Measurements from ENCODE around the gene RNU11. TPM values are rescaled to one million over a fixed set of nuclear protein-coding genes. Genes with fewer than 3 reads are reported as not detected.
"Not testable (repeated sequence)": the region's sequence is repeated elsewhere in the genome, so short reads cannot be mapped to it uniquely, and the experiment has no call there.

RNU11 gene
- total RNA-seq, 2 experiments from 2014 or later, result not detected

GRCh38 chr1:28644494-28644893, 3.9 kb upstream of the RNU11 start:
- H3K27me3 Mint-ChIP-seq, result no peaks in the 10 kb centered on the region
- H3K36me3 Mint-ChIP-seq, result peaks cover 3% of the 10 kb centered on the region
- H3K9me3 Mint-ChIP-seq, result no peaks in the 10 kb centered on the region
- DNase-seq (no peak), ATAC-seq (ENCODE audit: low read depth) (no peak)
- POLR2A ChIA-PET, result interaction anchor here (0.6 to 4.6 kb wide), 9 partner anchors 18 to 872 kb away, joined by 3 to 85 read pairs (median 12); partner anchors contain the start of genes GMEB1, RCC1, SRSF4 and STX12
- peak overlapping the region; percentile 99 for H3K27ac Mint-ChIP-seq
- peaks cover 40% of the 10 kb centered on the region for H3K4me1 Mint-ChIP-seq
- peak overlapping the region; percentile 98 for H3K4me3 Mint-ChIP-seq

GRCh38 chr1:28645406-28645805, 3.0 kb upstream of the RNU11 start:
- not testable (repeated sequence) for H3K27me3 Mint-ChIP-seq, H3K4me3 Mint-ChIP-seq
- H3K4me1 Mint-ChIP-seq, result peaks cover 32% of the 10 kb centered on the region

GRCh38 chr1:28646040-28646439, 2.4 kb upstream of the RNU11 start:
- peak overlapping the region; percentile 55 for H3K27ac Mint-ChIP-seq
- H3K27me3 Mint-ChIP-seq, result no peaks in the 10 kb centered on the region
- no peak for DNase-seq
- H3K9me3 Mint-ChIP-seq, result no peaks in the 10 kb centered on the region
- no peak for ATAC-seq (ENCODE audit: low read depth)
- H3K4me3 Mint-ChIP-seq, result no peak overlapping the region
- peaks cover 1% of the 10 kb centered on the region for H3K36me3 Mint-ChIP-seq
- POLR2A ChIA-PET, result interaction anchor here (0.7 to 4.3 kb wide), 8 partner anchors 23 to 325 kb away, joined by 3 to 85 read pairs (median 4); partner anchors contain the start of genes GMEB1 and YTHDF2
- peaks cover 30% of the 10 kb centered on the region for H3K4me1 Mint-ChIP-seq

More at GRCh38 chr1:28645406-28645805, 3.0 kb upstream of the RNU11 start:
- not testable (repeated sequence) for H3K9me3 Mint-ChIP-seq; H3K36me3 Mint-ChIP-seq; DNase-seq; H3K27ac Mint-ChIP-seq; ATAC-seq (ENCODE audit: low read depth)
- POLR2A ChIA-PET, result interaction anchor here (0.7 to 4.3 kb wide), 6 partner anchors 23 to 140 kb away, joined by 3 to 85 read pairs (median 4); partner anchors contain the start of genes GMEB1 and YTHDF2

- peak; percentile 85 for DNase-seq
- peak overlapping the region; percentile 98 for H3K27ac Mint-ChIP-seq
These were observed 359 bp upstream of the RNU11 start for GRCh38 chr1:28648008-28648473.

GRCh38 chr1:28653063-28653462, 4.7 kb downstream of the RNU11 start:
- H3K27ac Mint-ChIP-seq, result not testable (repeated sequence)

More at GRCh38 chr1:28648008-28648473, 359 bp upstream of the RNU11 start:
- Mint-ChIP-seq H3K36me3 (no peaks in the 10 kb centered on the region), H3K4me1 (peaks cover 23% of the 10 kb centered on the region), H3K4me3 (peak overlapping the region; percentile 87), H3K9me3 (no peaks in the 10 kb centered on the region), H3K27me3 (no peaks in the 10 kb centered on the region)
- ATAC-seq (ENCODE audit: low read depth), result peak; percentile 77
- POLR2A ChIA-PET, result interaction anchor here (0.6 to 3.1 kb wide), 40 partner anchors 7 to 550 kb away, joined by 3 to 175 read pairs (median 5); partner anchors contain the start of genes ATP5IF1, EPB41, GMEB1 and RCC1

DNA sequence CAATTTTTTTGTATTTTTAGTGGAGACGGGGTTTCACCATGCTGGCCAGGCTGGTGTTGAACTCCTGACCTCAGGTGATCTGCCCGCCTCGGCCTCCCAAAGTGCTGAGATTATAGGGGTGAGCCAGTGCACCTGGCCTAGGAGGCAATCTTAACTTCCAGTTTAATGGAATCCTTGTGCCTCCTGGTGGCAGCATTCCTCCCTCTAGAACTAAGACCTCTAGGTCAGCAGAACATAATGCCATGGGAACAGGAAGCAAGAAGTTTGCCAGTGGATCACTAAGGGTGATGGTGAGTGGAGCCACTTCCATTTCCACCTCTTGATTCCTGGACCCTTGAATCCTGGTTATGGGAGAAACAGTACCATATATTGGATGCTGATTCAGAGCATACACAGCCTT, 5.5 kb downstream of the RNU11 start:
- POLR2A ChIA-PET, result interaction anchor here (0.7 kb wide), 1 partner anchor 11 kb away, joined by 6 read pairs; no protein-coding TSS in a partner anchor
- H3K4me3 Mint-ChIP-seq; H3K4me1 Mint-ChIP-seq; ATAC-seq (ENCODE audit: low read depth); H3K9me3 Mint-ChIP-seq; H3K27me3 Mint-ChIP-seq; H3K36me3 Mint-ChIP-seq; H3K27ac Mint-ChIP-seq; DNase-seq: not testable (repeated sequence)

More at GRCh38 chr1:28653063-28653462, 4.7 kb downstream of the RNU11 start:
- H3K9me3 Mint-ChIP-seq; DNase-seq; ATAC-seq (ENCODE audit: low read depth); H3K36me3 Mint-ChIP-seq; H3K4me3 Mint-ChIP-seq; H3K4me1 Mint-ChIP-seq; H3K27me3 Mint-ChIP-seq: not testable (repeated sequence)
- POLR2A ChIA-PET, result interaction anchor here (1.0 kb wide), 1 partner anchor 15 kb away, joined by 4 read pairs; the partner anchor contains the start of gene GMEB1

GRCh38 chr1:28655448-28656311, 7.3 kb downstream of the RNU11 start:
- not testable (repeated sequence) for H3K9me3 Mint-ChIP-seq; DNase-seq; H3K4me3 Mint-ChIP-seq; H3K27ac Mint-ChIP-seq; H3K4me1 Mint-ChIP-seq; H3K27me3 Mint-ChIP-seq; H3K36me3 Mint-ChIP-seq; ATAC-seq (ENCODE audit: low read depth)
- POLR2A ChIA-PET, result interaction anchor here (0.6 to 1.7 kb wide), 2 partner anchors 7 to 44 kb away, joined by 3 to 12 read pairs; partner anchors contain the start of gene RNU11

- Mint-ChIP-seq H3K4me3 (no peak overlapping the region), H3K27ac (no peak overlapping the region), H3K36me3 (no peaks in the 10 kb centered on the region), H3K27me3 (no peaks in the 10 kb centered on the region), H3K9me3 (no peaks in the 10 kb centered on the region), H3K4me1 (no peaks in the 10 kb centered on the region)
- POLR2A ChIA-PET, result interaction anchor here (1.7 kb wide), 1 partner anchor 8 kb away, joined by 12 read pairs; the partner anchor contains the start of gene RNU11
- ATAC-seq (ENCODE audit: low read depth), result no peak
- DNase-seq, result no peak
These were observed 7.9 kb downstream of the RNU11 start for GRCh38 chr1:28656335-28656734.

DNA sequence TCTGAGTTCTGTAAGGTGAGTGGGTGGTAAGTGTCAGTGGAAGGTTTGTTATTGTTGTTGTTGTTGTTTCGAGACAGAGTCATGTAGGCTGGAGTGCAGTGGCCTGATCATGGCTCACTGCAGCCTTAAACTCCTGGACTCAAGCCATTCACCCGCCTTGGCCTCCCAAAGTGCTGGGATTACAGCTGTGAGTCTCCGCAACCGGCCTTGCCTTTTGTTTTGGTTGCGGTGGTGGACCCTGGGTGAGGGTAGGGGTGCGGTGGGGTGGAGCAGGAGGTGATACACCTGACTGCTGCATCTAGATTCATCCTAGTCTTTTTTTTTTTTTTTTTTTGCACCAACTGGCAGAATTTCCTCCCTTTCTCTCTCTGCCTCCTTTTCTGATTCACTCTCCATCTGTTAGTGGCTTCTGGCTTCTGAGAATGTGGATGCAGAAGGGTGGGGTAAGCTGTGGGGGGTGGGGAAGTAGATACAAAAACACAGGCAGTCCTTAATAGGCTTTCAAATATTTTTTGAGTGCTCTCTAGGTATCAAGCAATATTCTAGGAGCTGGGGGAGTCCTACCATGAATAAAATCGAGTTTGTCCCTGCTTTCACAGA, 15.6 kb downstream of the RNU11 start:
- Mint-ChIP-seq H3K27me3 (no peaks in the 10 kb centered on the region), H3K36me3 (no peaks in the 10 kb centered on the region), H3K9me3 (no peaks in the 10 kb centered on the region), H3K4me1 (peaks cover 9% of the 10 kb centered on the region), H3K4me3 (no peak overlapping the region), H3K27ac (peak overlapping the region; percentile 42)
- POLR2A ChIA-PET, result interaction anchor here (1.1 to 1.5 kb wide), 3 partner anchors 15 to 72 kb away, joined by 3 to 8 read pairs (median 5); partner anchors contain the start of genes RNU11, TAF12 and YTHDF2
- no peak for DNase-seq
- no peak for ATAC-seq (ENCODE audit: low read depth)

- POLR2A ChIA-PET, result interaction anchor here (3.2 to 5.3 kb wide), 4 partner anchors 19 to 85 kb away, joined by 33 to 175 read pairs (median 68); partner anchors contain the start of genes RNU11, TAF12 and YTHDF2
- H3K27ac Mint-ChIP-seq, result peak overlapping the region; percentile 70
- no peak overlapping the region for H3K4me3 Mint-ChIP-seq
These were observed 18.4 kb downstream of the RNU11 start for GRCh38 chr1:28666806-28667205.

GRCh38 chr1:28668191-28668955, 20.0 kb downstream of the RNU11 start, which contains the start of gene GMEB1:
Gene GMEB1, plus strand, starts transcription at chr1:28668784. Its CDS starts 14,829 bp downstream, at chr1:28683613.
- ATAC-seq (ENCODE audit: low read depth) (peak; percentile 76), DNase-seq (peak; percentile 92)
- Mint-ChIP-seq H3K9me3 (no peaks in the 10 kb centered on the region), H3K36me3 (peaks cover 3% of the 10 kb centered on the region), H3K4me1 (peaks cover 13% of the 10 kb centered on the region), H3K27me3 (no peaks in the 10 kb centered on the region), H3K4me3 (peak within 1 kb of the TSS; percentile 91), H3K27ac (peak within 1 kb of the TSS; percentile 97)
- POLR2A ChIA-PET, result interaction anchor here (0.6 to 5.3 kb wide), 19 partner anchors 8 to 546 kb away, joined by 3 to 175 read pairs (median 5); partner anchors contain the start of genes MED18, RCC1, RNU11 and SRSF4

More at GRCh38 chr1:28666806-28667205, 18.4 kb downstream of the RNU11 start:
- Mint-ChIP-seq H3K9me3 (no peaks in the 10 kb centered on the region), H3K27me3 (no peaks in the 10 kb centered on the region), H3K36me3 (no peaks in the 10 kb centered on the region), H3K4me1 (peaks cover 13% of the 10 kb centered on the region)
- ATAC-seq (ENCODE audit: low read depth) (no peak), DNase-seq (no peak)
